ENCODE data around the gene WDR48.

WDR48 gene

DNA sequence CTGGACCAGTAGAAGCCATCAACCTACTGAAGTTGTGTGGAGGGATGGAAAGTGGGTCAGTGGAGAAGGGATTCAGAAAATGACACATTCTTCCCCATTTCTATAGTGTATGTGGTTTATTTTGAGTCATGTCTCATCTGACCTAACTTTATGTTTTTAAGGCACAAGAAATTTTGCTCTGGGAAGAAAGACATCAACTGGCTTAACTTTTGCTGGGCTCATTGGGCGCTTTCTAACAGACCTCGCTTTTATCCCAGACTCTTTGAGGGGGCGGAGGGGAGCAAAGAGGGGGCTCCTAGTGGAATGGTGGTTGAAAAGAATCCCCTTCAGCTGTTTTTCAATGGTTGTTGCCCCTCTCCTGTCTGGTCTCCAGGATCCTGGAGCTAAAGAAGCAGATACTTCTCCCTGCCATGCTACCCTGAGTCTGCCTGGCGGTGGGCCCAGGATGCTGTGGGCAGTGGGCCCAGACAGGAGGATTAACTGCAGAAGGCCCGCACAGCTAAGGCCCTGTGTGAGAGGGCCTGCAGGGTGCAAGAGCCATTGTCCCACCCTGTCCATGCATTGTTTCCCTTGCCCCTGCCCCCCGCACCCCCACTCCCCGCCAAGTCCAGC is 87.1 kb downstream of the WDR48 start:
- no peak for DNase-seq (ENCODE audit: low read depth in 2 of 2)

DNA sequence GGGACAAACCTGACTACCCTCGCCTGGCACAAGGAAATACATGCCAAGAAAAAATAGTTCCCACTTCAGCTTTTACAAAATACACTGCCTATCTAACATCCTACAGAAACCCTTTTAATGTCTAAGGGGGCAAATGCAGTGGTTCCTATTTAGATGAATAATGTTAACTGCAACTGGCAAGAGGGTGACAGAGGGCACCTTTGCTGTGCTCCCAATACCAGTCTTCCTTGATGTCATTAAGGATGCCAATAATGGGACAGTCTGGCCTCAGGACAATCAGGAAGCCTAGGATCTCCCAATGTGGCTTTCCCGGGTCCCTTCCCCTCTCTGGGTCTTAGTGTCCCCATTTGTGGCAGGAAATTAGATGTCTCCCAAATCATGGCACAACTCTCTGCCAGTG is 87.6 kb downstream of the WDR48 start:
- DNase-seq (ENCODE audit: low read depth in 2 of 2): no peak

- no peak for DNase-seq (ENCODE audit: low read depth in 2 of 2)
Observed at GRCh38 chr3:39140341-39140971, 88.6 kb downstream of the WDR48 start.

- DNase-seq (ENCODE audit: low read depth in 2 of 2): no peak
Observed at GRCh38 chr3:39141171-39141995, 89.6 kb downstream of the WDR48 start.

GRCh38 chr3:39142067-39142466 is 90.3 kb downstream of the WDR48 start:
- no peak for DNase-seq (ENCODE audit: low read depth in 2 of 2)

DNA sequence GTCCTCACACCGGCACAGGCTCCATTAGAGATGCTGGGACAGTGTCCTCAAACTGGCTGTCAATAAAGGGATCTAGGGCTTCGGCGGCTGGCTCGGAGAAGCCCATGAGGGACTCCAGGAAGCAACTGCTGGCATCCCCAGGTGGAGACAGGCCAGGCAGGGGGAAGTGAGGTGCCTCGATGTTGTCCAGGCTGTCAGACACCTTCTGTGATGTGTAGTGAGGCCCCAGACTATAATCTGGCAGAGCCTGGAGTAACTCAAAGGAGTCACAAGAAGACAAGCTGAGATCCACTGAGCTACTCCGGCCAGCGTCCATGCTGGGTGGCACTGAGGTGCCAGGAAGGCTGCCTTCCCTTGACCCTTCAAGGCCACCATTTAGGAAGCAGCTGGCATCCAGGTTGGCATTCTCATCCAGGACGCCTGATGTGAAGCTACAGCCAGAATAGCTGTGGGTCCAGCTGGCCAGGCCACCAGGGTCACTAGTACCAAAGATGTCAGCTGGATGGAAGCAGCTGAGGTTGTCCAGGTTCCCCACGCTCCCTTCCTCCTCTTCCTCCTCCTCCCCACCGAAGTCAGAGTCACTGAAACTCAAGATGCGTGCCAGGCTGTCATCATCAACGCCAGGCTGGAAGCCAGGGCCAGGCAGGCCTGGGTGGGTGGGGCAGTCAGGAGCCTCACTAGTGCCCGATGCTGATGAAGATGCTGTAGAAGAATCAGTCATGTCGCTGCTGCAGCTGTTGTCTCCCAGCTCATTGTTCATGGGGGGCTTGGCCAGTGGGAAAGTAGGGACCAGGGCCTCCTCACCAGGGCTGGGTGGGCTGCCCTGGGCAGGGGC is 91.5 kb downstream of the WDR48 start:
- DNase-seq (ENCODE audit: low read depth in 2 of 2): no peak

DNA sequence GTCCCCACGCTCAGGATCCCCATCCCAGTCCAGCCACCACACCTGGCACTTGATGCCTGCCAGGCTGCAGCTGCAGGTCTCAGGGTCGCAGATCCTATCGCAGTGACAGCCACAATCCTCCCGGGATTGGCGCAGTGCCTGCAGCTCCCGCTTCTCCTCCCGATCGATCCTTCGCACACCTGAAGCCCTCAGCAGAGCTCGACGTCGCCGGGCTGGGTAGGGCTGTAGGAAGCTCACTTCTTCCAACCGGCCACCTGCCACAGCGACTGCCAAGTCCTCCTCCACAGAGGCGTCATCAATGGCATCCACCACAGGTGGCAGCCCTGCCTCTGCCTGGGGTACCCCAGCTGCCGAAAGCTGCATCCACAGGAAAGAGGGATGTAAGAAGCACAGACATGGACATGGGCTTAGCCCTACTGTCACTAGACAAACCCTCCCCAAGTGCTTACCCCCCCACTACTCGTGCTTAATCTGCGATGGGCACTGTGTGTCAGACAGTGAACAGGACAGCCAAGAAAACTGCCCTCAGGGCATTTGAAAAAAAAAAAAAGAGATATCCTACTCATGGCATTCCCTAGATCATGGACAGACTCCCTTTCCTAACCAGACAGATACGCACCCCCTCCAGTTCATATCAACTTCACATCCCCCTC is 92.4 kb downstream of the WDR48 start:
- no peak for DNase-seq (ENCODE audit: low read depth in 2 of 2)

- DNase-seq (ENCODE audit: low read depth in 2 of 2): no peak
Observed at GRCh38 chr3:39144748-39145380, 93.0 kb downstream of the WDR48 start.

- no peak for DNase-seq (ENCODE audit: low read depth in 2 of 2)
Observed at GRCh38 chr3:39146083-39146501, 94.3 kb downstream of the WDR48 start.

All from stimulated activated CD4-positive, alpha-beta T cell treated with anti-CD3 and anti-CD28 coated beads, Interleukin-15, amount 100 ng/mL, for 48 hours (primary cell).